Astrocyte (in vitro differentiated cells and primary cell): ENCODE results near the gene ZER1.

ENCODE experiments used
- CTCF ChIP-seq: IDR thresholded peaks from 2 replicates; pipeline ENCODE4 v1.5.1; 2011; ENCODE audit warnings: low read depth, mild to moderate bottlenecking, inconsistent platforms, low read length, moderate library complexity; ENCODE audit not compliant: insufficient read depth
- EZH2 ChIP-seq: IDR thresholded peaks from 2 replicates; pipeline ENCODE4 v1.6.1; 2012; ENCODE audit warnings: mild to moderate bottlenecking, low read length, inconsistent platforms; ENCODE audit not compliant: insufficient read depth

GRCh38 chr9:128809831-128810230, 38.1 kb upstream of the ZER1 start:
- no peak for TF ChIP-seq CTCF
- no peak for TF ChIP-seq EZH2
